GM19099 (cell line): Measurements from ENCODE around the gene PTK7.
A peak's percentile ranks its signal among the peaks of the same experiment; 100 is the strongest.

Experiments
- POLR2A ChIP-seq: IDR thresholded peaks from 3 replicates; pipeline ENCODE4 v1.6.1; 2011; ENCODE audit warnings: low read depth; ENCODE audit not compliant: insufficient read length; ENCODE audit errors: extremely low read depth

Gene PTK7

DNA sequence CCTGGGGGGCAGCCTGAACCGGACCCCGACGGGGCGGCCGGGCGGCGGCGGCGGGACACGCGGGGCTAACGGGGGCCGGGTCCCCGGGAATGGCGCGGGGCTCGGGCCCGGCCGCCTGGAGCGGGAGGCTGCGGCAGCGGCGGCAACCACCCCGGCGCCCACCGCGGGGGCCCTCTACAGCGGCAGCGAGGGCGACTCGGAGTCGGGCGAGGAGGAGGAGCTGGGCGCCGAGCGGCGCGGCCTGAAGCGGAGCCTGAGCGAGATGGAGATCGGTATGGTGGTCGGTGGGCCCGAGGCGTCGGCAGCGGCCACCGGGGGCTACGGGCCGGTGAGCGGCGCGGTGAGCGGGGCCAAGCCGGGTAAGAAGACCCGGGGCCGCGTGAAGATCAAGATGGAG lies 95.6 kb downstream of the PTK7 start:
- no peak for TF ChIP-seq POLR2A

DNA sequence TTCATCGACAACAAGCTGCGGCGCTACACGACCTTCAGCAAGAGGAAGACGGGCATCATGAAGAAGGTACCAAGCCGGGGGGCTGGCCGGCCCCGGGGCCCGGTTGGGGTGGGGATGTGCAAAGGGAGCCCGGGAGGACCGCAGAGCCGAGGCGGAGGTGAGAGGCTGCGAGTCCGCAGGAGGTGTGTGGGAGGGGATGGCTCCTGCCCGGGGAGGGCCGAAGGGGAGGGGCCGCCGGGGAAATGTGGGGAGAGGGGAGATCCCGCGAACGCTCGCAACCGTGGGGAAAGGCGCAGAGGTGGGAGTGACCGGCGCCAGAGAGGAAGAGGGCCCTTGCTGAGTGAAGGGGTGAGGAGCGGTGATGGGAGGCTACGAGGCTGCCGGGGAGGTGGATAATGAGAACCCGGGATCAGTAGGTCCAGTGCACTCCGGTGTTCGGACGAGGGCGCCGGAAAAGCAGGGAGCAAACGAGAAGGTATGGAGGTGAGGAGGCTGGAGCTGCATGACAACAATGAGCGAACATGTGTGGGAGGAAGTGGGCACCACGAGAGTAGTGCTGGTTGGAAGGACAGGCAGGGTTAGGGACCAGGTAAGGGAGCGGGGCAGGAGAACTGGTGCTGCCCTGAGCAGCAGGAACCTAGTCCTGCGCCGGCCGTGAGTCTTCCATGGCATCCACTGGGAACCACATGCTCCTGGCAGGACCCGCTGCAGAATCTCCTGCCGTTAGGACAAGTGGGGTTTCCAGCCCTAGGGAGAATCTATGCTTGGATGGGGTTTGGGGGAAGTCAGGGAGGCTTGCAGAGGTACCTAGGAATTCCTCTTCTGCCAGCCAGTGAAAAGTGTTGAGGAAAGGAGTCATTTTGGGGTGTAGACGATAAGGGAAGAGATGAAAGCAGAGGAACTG lies 96.2 kb downstream of the PTK7 start:
- no peak for TF ChIP-seq POLR2A

DNA sequence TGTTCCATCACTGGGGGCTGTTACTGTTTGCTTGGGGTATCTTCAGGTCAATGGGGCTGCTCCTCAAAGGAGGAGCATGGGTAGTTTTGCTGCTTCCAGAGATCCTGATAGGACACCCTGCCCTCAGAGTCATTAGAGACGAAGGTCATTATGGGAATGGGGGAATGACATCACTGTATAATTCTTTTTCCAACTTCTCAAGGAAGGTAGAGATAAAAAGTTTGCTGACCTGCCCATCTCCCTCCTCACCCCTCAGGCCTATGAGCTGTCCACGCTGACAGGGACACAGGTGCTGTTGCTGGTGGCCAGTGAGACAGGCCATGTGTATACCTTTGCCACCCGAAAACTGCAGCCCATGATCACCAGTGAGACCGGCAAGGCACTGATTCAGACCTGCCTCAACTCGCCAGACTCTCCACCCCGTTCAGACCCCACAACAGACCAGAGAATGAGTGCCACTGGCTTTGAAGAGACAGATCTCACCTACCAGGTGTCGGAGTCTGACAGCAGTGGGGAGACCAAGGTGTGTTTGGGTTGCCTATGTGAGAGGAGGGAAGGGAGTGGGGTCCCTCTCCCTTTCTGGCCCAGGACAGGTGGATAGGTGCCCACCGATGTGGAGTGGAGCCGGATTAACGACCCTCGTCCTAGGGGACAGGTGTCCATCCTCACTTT lies 97.6 kb downstream of the PTK7 start:
- TF ChIP-seq POLR2A, result no peak

DNA sequence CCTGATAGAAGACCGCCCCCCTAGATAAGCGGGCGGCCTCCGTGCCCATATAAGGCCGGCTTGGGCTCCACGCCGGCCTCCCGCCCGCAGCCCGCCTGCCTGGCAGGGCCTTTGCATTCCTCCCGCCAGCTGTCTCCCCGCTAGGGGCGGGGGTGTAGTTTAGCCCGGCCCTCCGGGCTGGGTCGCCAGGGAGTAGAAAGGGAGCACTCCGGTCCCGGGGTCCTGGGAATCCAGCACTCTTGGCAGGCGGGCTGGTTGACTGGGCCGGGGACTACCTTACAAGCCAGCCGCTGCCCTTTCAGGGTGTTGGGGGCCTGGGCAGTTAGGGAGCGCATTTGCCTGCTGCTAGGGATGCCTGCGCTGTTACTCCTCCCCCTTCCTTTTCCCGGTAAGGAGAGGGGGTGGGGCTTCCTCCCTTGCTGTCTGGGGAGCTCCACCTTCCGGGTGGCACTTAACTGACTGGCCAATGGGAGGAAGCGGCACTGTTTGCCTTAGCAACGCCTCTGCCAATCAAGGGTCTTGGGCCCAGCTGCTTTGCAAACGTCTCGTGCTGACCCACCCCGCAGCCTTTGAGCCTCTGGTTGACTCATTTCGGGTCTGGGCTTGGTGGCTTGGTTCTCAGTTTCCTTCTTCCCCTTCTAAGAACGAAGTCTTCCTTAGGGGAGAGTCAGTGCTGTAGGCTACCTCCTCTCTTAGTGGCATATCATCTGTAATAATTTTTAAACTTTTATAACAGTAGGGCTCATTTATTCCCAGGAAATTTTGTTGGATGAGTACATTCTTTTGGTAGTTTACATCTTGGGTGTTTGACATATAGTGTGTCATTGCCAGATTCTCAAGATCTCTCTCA lies 98.4 kb downstream of the PTK7 start:
- TF ChIP-seq POLR2A, result peak; percentile 50

DNA sequence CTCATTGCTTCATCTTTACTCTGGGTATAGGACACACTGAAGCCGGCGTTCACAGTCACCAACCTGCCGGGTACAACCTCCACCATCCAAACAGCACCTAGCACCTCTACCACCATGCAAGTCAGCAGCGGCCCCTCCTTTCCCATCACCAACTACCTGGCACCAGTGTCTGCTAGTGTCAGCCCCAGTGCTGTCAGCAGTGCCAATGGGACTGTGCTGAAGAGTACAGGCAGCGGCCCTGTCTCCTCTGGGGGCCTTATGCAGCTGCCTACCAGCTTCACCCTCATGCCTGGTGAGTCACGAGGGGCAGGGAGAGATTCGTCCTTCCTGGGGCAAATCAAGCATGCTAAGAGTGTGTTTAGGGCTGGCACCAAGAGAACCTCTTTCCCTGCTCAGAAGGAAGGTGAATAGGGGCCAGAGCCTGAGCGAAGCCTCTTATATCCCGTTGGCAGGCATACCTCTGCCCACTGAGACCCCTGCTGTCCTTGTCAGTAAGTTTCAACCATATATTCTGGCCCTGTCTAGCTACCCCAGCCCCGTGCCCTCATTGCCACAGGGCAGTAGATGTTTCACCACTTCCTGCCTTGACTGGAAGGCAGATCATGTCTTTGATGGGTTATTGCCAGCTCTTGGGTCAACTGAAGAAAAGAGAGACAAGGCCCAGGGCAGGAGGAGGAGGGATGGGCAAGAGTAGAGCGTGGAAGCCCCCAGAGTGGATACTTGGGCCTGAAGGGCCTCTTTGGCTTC lies 99.7 kb downstream of the PTK7 start:
- TF ChIP-seq POLR2A, result no peak

DNA sequence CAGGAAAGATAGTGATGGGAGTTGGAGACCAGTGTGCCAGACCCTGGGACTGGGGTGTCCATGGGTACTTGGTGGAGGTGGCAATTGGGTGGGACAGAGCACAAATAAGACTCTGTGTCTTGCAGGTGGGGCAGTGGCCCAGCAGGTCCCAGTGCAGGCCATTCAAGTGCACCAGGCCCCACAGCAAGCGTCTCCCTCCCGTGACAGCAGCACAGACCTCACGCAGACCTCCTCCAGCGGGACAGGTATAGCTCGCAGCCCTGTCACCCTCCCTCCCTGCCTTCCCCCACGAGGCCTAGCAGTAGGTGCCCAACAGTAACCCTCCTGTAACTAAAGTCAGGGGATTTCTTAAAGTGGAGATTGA lies 100.3 kb downstream of the PTK7 start:
- TF ChIP-seq POLR2A, result no peak

DNA sequence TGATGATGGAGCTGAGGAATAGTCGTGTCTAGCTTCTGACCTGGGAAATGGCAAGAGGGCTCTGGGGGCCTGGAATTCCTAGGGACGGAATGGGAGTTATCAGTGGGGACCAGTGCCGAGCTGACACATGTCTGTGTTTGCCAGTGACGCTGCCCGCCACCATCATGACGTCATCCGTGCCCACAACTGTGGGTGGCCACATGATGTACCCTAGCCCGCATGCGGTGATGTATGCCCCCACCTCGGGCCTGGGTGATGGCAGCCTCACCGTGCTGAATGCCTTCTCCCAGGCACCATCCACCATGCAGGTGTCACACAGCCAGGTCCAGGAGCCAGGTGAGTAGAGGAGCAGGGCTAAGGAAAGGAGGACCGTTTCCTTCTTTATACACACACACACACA lies 102.0 kb downstream of the PTK7 start:
- no peak for TF ChIP-seq POLR2A

DNA sequence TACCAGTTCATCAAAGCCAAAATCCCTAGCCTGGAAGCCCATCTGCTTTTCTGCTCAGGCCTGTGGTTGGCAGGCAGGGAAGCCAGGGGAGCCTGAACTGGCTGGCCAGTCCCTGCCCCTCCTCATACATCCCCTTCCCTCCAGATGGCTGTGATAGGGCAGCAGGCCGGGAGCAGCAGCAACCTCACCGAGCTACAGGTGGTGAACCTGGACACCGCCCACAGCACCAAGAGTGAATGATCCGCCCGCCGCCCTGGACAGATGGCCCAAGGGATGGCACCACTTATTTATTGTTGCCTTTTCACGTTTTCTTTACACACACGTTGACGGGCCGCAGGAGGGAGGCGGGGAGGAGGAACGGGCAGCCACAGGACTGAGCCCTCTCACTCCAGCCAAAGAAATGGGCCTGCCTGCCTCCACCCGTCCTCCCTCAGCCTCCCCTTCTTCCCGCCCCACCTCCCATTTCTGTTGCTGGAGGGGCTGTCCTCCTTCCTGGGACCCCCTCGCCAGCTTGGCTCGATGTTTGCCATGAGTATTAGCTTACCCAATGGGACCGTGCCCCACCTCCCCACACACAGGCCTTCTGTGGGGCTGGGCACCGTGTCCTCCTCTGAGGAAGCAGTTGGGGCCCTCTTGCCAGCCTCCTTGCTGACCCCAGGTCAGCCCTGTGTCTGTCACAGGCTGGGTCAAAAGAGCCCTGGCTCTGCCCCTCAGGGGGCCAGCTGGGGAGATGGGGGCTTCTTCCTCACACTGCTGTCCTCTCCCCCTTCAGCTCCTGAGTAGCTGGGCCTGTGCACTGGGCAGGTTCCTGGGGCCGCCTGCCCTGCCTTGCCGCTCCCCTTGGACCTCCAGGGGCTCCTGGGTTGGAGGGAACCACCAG lies 103.1 kb downstream of the PTK7 start:
- TF ChIP-seq POLR2A, result no peak

DNA sequence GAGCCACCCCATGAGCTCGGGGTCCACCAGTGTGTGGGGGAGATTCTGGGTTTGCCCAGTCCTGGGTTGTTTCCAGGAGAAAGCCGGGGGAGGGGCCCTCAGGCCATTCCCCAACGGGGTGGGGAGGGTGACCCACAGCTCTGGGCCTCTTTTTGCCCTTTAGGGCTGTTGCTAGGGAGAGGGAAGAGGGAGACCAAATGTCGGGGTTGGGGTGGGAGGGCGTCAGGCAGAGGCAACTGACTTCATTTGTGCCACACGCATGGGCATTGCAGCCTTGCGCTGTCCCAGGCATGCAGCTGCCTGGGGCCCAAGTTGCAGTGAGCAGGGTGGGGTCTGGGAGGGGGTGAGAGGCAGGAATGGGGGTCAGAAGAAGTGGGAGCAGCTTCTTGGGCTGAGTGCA lies 103.9 kb downstream of the PTK7 start:
- no peak for TF ChIP-seq POLR2A

DNA sequence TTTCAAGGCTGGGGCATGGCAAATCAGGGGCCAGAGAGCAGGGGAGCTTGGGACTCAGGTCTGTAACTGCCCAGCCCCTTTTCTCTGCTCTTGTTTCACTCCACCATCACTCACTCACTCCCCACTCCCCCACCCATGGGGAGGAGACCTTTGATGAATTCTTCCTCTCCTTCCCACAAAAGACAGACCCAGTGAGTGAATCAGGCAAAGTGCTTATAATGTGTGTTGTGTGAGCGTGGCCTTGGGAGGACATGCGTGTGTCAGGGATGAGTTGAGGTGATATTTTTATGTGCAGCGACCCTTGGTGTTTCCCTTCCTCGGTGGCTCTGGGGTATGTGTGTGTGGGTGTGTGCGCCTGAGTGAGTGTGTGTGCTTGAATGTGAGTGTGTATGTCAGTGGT lies 104.9 kb downstream of the PTK7 start:
- no peak for TF ChIP-seq POLR2A

DNA sequence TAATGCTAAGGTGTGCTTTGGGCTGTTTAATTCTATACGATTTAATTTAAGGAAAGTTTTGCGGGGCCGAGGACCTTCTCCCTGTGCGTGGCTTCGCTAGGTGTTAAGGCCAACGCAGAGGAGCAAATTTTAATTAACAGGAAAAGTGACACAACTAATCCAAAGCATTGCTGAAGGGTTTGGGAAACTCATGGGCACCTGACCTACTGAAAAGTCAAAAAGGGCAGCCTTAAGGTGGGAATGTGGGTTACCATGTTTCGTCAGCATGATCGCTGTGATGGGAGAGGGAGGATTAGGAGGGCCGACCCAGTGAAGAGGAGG lies 105.5 kb downstream of the PTK7 start:
- TF ChIP-seq POLR2A, result no peak

DNA sequence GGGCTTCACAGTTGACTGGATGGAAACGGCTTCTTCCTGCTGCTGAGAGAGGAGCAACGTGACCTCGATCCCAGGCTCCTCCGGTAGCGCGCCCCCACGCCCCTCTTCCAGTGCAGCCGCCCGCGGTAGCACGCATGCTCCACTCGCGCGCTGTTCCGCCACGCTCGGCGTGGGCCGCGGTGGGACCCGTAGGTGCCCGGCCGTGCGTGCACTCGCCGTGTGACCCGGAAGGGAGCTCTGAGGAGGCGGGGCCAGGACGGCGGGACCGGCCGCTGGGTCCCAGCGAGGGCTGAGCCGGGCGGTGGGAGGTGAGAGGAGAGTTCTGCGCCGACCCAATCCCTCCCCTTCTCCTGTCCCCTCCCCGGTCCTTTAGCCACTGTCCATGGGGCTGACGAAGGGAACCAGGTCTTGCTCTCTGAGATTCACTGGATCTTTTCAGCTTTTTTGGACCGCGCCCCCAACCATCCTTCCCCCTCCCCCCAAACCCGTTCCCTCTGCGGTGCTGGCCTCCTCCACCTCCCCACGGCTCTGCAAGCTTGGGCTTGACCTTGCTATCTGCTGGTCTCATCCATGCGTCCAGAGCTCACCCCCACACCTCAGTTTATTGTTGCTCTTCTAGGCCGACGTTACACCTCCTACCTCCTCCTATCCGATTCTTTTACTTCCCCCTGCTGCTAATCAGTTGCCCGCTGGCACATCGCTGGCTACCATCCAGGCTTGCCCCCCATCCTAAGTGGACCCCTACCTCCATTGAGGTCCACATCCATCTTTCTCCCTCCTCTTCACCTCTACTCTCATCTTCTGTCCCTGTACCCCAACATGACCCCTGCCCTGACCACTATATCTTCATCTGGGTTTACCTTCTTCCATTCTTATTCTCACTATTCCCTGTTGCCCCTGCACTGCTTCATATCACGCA lies 106.1 kb downstream of the PTK7 start, which contains the start of gene CUL9:
CUL9 (plus strand) TSS at position 255 of the 919 bp plus-strand sequence. CDS start 2,115 bp downstream, outside the sequence.
- TF ChIP-seq POLR2A, result peak; percentile 90

DNA sequence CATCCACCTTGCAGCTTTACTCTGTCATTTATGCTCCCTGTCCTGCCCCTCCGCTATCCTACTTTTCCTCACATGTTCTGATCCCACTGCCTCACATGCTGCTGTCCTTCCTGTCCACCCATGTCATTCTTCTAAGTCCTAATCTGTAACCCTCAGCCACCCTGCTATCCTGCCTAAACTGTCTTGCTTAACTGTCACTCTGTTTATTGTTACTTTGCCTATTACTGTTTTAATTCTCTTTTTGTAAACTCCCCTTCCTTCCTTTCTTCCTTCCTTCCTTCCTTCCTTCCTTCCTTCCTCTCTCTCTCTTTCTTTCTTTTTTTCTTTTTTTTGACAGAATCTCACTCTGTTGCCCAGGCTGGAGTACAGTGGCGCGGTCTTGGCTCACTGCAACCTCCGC lies 107.3 kb downstream of the PTK7 start:
- no peak for TF ChIP-seq POLR2A

DNA sequence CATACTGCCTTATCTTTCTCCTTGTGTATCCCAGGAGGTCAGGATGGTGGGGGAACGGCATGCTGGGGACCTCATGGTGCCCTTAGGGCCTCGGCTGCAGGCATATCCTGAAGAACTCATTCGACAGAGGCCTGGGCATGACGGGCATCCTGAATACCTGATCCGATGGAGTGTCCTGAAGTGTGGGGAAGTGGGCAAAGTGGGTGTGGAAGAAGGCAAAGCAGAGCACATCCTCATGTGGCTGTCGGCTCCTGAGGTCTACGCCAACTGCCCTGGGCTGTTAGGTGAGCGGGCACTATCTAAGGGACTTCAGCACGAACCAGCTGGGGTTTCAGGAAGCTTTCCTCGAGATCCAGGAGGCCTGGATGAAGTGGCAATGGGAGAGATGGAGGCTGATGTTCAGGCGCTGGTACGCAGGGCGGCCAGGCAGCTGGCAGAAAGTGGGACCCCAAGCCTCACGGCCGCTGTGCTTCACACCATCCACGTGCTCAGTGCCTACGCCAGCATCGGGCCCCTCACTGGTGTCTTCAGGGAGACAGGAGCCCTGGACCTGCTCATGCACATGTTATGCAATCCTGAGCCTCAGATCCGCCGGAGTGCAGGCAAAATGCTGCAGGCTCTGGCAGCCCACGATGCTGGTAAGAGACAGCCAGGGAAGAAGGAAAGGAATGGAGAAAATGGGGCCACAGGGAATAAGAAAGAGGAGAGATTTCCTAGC lies 108.3 kb downstream of the PTK7 start:
- no peak for TF ChIP-seq POLR2A
